NCI-H146 treated with DMSO at 0.1 percent for 48 hours (cell line): Measurements from ENCODE around the gene TEAD1.
A peak's percentile ranks its signal among the peaks of the same experiment; 100 is the strongest.

ENCODE experiments used
- DNase-seq: peaks from one replicate; lab custom pipeline; 2025; ENCODE audit not compliant: unreplicated experiment; lab: John Stamatoyannopoulos, UW

Gene TEAD1

GRCh38 chr11:12761029-12761428 is 86.8 kb downstream of the TEAD1 start:
- DNase-seq = no peak

GRCh38 chr11:12762278-12762677 is 88.1 kb downstream of the TEAD1 start:
- no peak for DNase-seq

GRCh38 chr11:12762696-12763324 is 88.6 kb downstream of the TEAD1 start:
- peak; percentile 85 for DNase-seq

GRCh38 chr11:12764187-12764914 is 90.1 kb downstream of the TEAD1 start:
- no peak for DNase-seq

- peak; percentile 68 for DNase-seq
Observed at GRCh38 chr11:12765428-12765827, 91.2 kb downstream of the TEAD1 start.

GRCh38 chr11:12767027-12767426 is 92.8 kb downstream of the TEAD1 start:
- DNase-seq = no peak

GRCh38 chr11:12767577-12767976 is 93.4 kb downstream of the TEAD1 start:
- DNase-seq = no peak

GRCh38 chr11:12768726-12769673 is 94.8 kb downstream of the TEAD1 start:
- no peak for DNase-seq

- DNase-seq = no peak
Observed at GRCh38 chr11:12769834-12770345, 95.7 kb downstream of the TEAD1 start.

GRCh38 chr11:12770435-12770834 is 96.2 kb downstream of the TEAD1 start:
- no peak for DNase-seq

- DNase-seq = no peak
Observed at GRCh38 chr11:12770966-12771597, 96.9 kb downstream of the TEAD1 start.

- no peak for DNase-seq
Observed at GRCh38 chr11:12771875-12772274, 97.7 kb downstream of the TEAD1 start.

- no peak for DNase-seq
Observed at GRCh38 chr11:12772324-12772723, 98.1 kb downstream of the TEAD1 start.

- no peak for DNase-seq
Observed at GRCh38 chr11:12773591-12773990, 99.4 kb downstream of the TEAD1 start.

GRCh38 chr11:12775955-12776354 is 101.7 kb downstream of the TEAD1 start:
- DNase-seq = no peak

- DNase-seq = no peak
Observed at GRCh38 chr11:12777208-12777874, 103.1 kb downstream of the TEAD1 start.

- no peak for DNase-seq
Observed at GRCh38 chr11:12778240-12778905, 104.2 kb downstream of the TEAD1 start.

- no peak for DNase-seq
Observed at GRCh38 chr11:12783765-12784164, 109.5 kb downstream of the TEAD1 start.

GRCh38 chr11:12784445-12784844 is 110.2 kb downstream of the TEAD1 start:
- no peak for DNase-seq

GRCh38 chr11:12784987-12785386 is 110.8 kb downstream of the TEAD1 start:
- no peak for DNase-seq
